SH-SY5Y (cell line): ENCODE results near the gene DST.

Source experiments
- GATA2 ChIP-seq: IDR thresholded peaks from 2 replicates; pipeline ENCODE4 v1.6.1; 2011; ENCODE audit warnings: mild to moderate bottlenecking, low read depth, low read length
- GATA3 ChIP-seq: IDR thresholded peaks from 2 replicates; pipeline ENCODE4 v1.6.1; 2011; ENCODE audit warnings: low read depth, mild to moderate bottlenecking, low read length, moderate library complexity

DNA sequence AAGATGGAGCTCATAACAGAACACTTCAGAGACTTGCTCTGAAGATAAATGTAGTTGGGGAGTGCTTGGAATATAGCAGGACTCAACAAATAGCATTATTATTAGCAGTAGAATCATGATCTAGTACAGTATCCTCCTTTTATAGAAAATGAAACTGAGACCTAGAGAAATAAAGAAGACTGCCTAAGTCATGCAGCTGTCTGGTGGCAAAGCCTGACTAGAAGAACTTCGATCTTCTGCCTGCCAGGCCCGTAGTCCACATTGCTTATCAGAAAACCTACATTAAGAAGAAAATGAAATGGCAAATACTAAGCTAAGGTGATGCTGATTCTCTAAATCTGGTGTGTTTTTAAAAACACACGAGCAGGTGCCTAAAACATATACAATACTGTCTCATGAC lies 46.4 kb upstream of the DST start:
- TF ChIP-seq GATA2 (no peak), GATA3 (no peak)
